Upper lobe of left lung (tissue), 6 donors: ENCODE data around the gene ASTL. TPM values are rescaled to one million over a fixed set of nuclear protein-coding genes. Genes with fewer than 3 reads are reported as not detected.
A peak's percentile ranks its signal among the peaks of the same experiment; 100 is the strongest.

Experiments
- ATAC-seq, 2 donors: fragments of 200-7000 bp; cut with Tn5 transposase; one replicate each; pipeline ENCODE4 v1.9.1; 2022; ENCODE audit warnings: mild to moderate bottlenecking in 2 of 2, moderate library complexity in 2 of 2; ENCODE audit not compliant: low FRiP score in 2 of 2
- DNase-seq, 2 donors: peaks; one replicate each; pipeline ENCODE4 v3.0.0-alpha.2; 2019 to 2020
- H3K27ac ChIP-seq, 4 donors: fragments of 200-600 bp; sonication (generic); one replicate each; pipeline ENCODE4 v1.5.1; 2016 to 2019
- H3K27me3 ChIP-seq, 4 donors: fragments of 200-600 bp; sonication (generic); one replicate each; pipeline ENCODE4 v1.5.1; 2017 to 2019
- H3K36me3 ChIP-seq, 4 donors: fragments of 200-600 bp; sonication (generic); one replicate each; pipeline ENCODE4 v1.5.1; 2016 to 2019
- H3K4me1 ChIP-seq, 4 donors: fragments of 200-600 bp; sonication (generic); one replicate each; pipeline ENCODE4 v1.5.1; 2018 to 2019
- H3K4me3 ChIP-seq, 4 donors: fragments of 200-600 bp; sonication (generic); one replicate each; pipeline ENCODE4 v1.5.1; 2017 to 2019; ENCODE audit warnings: mild to moderate bottlenecking in 2 of 4, moderate library complexity in 1 of 4
- H3K9me3 ChIP-seq, 4 donors: fragments of 200-600 bp; sonication (generic); one replicate each; pipeline ENCODE4 v1.5.1; 2018 to 2019
- CTCF ChIP-seq, 6 experiments: fragments of 450-650 bp in 4 of 6; fragments of 200-600 bp in 2 of 6; sonication (generic) in 2 of 6; IDR thresholded peaks; one replicate each; pipeline ENCODE4 v1.5.1; 2016 to 2019; ENCODE audit warnings: antibody characterized with exemption in 6 of 6
- EP300 ChIP-seq, 4 donors: sonication (generic); formaldehyde crosslinking; IDR thresholded peaks; one replicate each; pipeline ENCODE4 v1.5.1; 2017; ENCODE audit warnings: antibody characterized with exemption in 4 of 4, control low read depth in 2 of 4
- POLR2A ChIP-seq, 4 donors: fragments of 450-650 bp; IDR thresholded peaks; one replicate each; pipeline ENCODE4 v1.5.1; 2016 to 2017; ENCODE audit warnings: antibody characterized with exemption in 4 of 4, mild to moderate bottlenecking in 2 of 4
- POLR2AphosphoS5 ChIP-seq, 2 donors: sonication (generic); formaldehyde crosslinking; IDR thresholded peaks; one replicate each; pipeline ENCODE4 v1.5.1; 2017; ENCODE audit warnings: antibody characterized with exemption in 2 of 2
- WGBS, 2 donors: methylation state at CpG; one replicate each; pipeline ENCODE4 v1.1.5; 2017 to 2018; 5-methylcytosine and 5-hydroxymethylcytosine counted together
- total RNA-seq, 6 donors: library from RNA; depleted of rRNA in 4 of 6; stranded (reverse); fragments of >200 nt in 4 of 6; gene quantifications; one replicate each; pipeline versions ENCODE4 v1.1.0 to v1.2.1, GENCODE V29; 2016 to 2021
- donor health status: DM: no; HTN: no; CAD: no; lungs with moderate emphysema.
- donor health status: DM: no; HTN: yes; CAD: no; lungs with severe emphysema.

The ASTL gene
- total RNA-seq, 6 donors from 2014 or later, result 0.23 to 1.3 (median 0.27) TPM; not detected in 3

DNA sequence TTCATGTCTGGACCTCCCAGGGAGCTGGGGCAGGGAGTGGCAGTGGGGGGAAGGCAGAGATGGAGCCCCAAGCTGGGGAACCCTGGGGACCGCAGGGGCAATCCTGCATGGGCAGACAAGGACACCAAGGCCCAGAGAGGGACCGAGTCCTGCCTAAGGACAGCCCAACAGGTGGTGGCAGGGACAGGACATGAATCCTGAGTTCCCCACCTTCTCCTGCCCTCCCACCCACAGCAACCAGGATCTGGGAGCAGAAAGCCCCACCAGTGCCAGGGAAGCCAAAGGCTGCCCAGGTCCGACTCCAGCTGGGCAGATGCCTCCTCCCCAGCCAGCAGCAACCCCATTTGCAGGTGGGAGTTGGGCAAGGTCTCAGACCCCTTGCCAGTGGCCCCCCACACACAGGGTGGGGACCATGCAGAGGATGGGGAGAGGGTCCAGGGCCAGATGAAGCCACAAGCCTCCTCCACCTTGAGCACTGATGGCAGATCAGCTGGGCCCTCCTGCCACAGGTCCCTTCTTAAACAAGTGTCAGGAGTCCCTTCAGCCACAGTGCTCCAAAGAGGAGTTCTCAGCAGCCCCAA, 28.3 kb downstream of the ASTL start:
- no peaks in the 10 kb centered on the region for H3K27me3 ChIP-seq
- no peak overlapping the region for H3K4me3 ChIP-seq
- no peaks in the 10 kb centered on the region for H3K36me3 ChIP-seq
- peaks cover 6 to 11% (median 7%) of the 10 kb centered on the region in 4 donors for H3K9me3 ChIP-seq
- DNase-seq, result no peak
- WGBS, 2 donors, result 74 to 91% methylated on average over 3 of the region's 3 CpGs
- peaks cover 0 to 2% (median 0%) of the 10 kb centered on the region in 4 donors for H3K4me1 ChIP-seq
- H3K27ac ChIP-seq, result no peak overlapping the region
- ATAC-seq, result no peak
- no peak for TF ChIP-seq POLR2AphosphoS5 (IDR thresholded peaks at IDR 0.05)
- TF ChIP-seq POLR2A (IDR thresholded peaks at IDR 0.05), result no peak
- TF ChIP-seq EP300 (IDR thresholded peaks at IDR 0.05), result no peak
- no peak for TF ChIP-seq CTCF (IDR thresholded peaks at IDR 0.05)

DNA sequence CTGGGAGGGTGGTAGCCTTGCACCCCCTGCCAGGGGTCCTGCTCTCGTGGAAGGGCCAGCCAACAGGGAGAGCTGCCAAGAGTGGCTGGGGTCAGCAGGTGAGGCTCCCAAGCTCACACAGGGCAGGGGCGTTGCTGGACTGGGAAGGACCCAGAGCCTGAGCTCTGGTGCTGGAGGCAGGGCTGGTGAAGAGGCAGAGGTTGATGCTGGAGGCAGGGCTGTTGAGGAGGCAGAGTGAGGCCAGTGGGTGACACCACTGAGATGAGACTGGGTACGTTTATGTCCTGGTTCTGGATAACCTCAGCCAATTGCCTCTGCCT, 29.0 kb downstream of the ASTL start:
- DNase-seq (no peak), ATAC-seq (no peak)
- Histone ChIP-seq H3K36me3 (no peaks in the 10 kb centered on the region), H3K4me1 (peaks cover 0 to 2% (median 0%) of the 10 kb centered on the region in 4 donors), H3K9me3 (peaks cover 6 to 15% (median 7%) of the 10 kb centered on the region in 4 donors), H3K27ac (peak overlapping the region in 1 of 4 donors; percentile 9), H3K27me3 (no peaks in the 10 kb centered on the region), H3K4me3 (no peak overlapping the region)
- TF ChIP-seq POLR2A (IDR thresholded peaks at IDR 0.05), result no peak
- TF ChIP-seq CTCF (IDR thresholded peaks at IDR 0.05), result no peak
- TF ChIP-seq POLR2AphosphoS5 (IDR thresholded peaks at IDR 0.05), result no peak
- no peak for TF ChIP-seq EP300 (IDR thresholded peaks at IDR 0.05)
- WGBS, 2 donors, result 57 to 88% methylated on average over 2 to 3 of the region's 3 CpGs

GRCh38 chr2:96108541-96109360, 29.6 kb downstream of the ASTL start:
- peak overlapping the region in 1 of 4 donors; percentile 9 for H3K27ac ChIP-seq
- peaks cover 0 to 2% (median 0%) of the 10 kb centered on the region in 4 donors for H3K4me1 ChIP-seq
- ATAC-seq, result peak in 1 of 2 donors; percentile 34
- 35 to 43% methylated on average over 7 to 11 of the region's 17 CpGs for WGBS, 2 donors
- no peak for DNase-seq
- H3K4me3 ChIP-seq, result no peak overlapping the region
- peaks cover 6 to 15% (median 7%) of the 10 kb centered on the region in 4 donors for H3K9me3 ChIP-seq
- TF ChIP-seq POLR2AphosphoS5 (IDR thresholded peaks at IDR 0.05), result no peak
- TF ChIP-seq POLR2A (IDR thresholded peaks at IDR 0.05), result no peak
- no peak for TF ChIP-seq CTCF (IDR thresholded peaks at IDR 0.05)
- TF ChIP-seq EP300 (IDR thresholded peaks at IDR 0.05), result no peak
- H3K27me3 ChIP-seq, result no peaks in the 10 kb centered on the region
- no peaks in the 10 kb centered on the region for H3K36me3 ChIP-seq

DNA sequence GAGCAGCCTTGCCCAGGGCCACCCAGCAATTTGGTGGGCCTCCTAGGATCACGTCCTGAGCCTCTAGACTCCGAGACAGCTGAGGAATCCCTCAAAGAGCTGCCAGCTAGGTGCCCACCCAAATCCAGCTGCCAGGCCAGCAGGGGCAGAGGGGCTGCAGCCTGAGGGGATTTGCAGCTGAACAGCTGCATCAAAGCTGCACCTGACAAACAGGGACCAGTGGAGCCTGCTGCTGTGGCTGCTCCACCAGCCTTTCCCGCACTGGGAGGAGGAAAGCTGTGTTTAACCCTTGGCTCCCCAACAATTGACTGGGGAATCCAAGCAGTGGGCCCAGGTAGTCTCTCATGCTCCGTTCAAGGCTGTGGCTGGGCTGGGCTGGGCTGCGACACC, 30.2 kb downstream of the ASTL start:
- H3K27me3 ChIP-seq, result no peaks in the 10 kb centered on the region
- 53 to 64% methylated on average over 2 to 4 of the region's 5 CpGs for WGBS, 2 donors
- ATAC-seq, result no peak
- H3K36me3 ChIP-seq, result no peaks in the 10 kb centered on the region
- peaks cover 6 to 15% (median 7%) of the 10 kb centered on the region in 4 donors for H3K9me3 ChIP-seq
- peaks cover 0 to 2% (median 0%) of the 10 kb centered on the region in 4 donors for H3K4me1 ChIP-seq
- H3K27ac ChIP-seq, result no peak overlapping the region
- DNase-seq, result no peak
- TF ChIP-seq POLR2AphosphoS5 (IDR thresholded peaks at IDR 0.05) (no peak), EP300 (IDR thresholded peaks at IDR 0.05) (no peak), CTCF (IDR thresholded peaks at IDR 0.05) (no peak), POLR2A (IDR thresholded peaks at IDR 0.05) (no peak)
- H3K4me3 ChIP-seq, result no peak overlapping the region
